Effector memory CD8-positive, alpha-beta T cell (primary cell): ENCODE results near the gene AARSD1.
"Not testable (repeated sequence)": the region's sequence is repeated elsewhere in the genome, so short reads cannot be mapped to it uniquely, and the experiment has no call there.

Source experiments
- ATAC-seq: fragments of 150-1000 bp; cut with Tn5 transposase; replicated peaks from 2 replicates; pipeline ENCODE4 v1.10.0; 2021; ENCODE audit warnings: mild to moderate bottlenecking, moderate library complexity
- DNase-seq, 3 experiments: peaks; one replicate each; pipeline ENCODE4 v3.0.0; 2021
- H3K27ac Mint-ChIP-seq, 2 donors: one replicate each; pipeline ENCODE4 v1.8.0; 2022; ENCODE audit warnings: mild to moderate bottlenecking in 2 of 2, mixed read lengths in 2 of 2, moderate library complexity in 2 of 2
- H3K27me3 Mint-ChIP-seq, 2 donors: one replicate each; pipeline ENCODE4 v1.8.0; 2022; ENCODE audit warnings: mixed read lengths in 2 of 2
- H3K36me3 Mint-ChIP-seq: one replicate; pipeline ENCODE4 v1.8.0; 2022; ENCODE audit warnings: mild to moderate bottlenecking, moderate library complexity, mixed read lengths; ENCODE audit not compliant: insufficient read depth
- H3K4me1 Mint-ChIP-seq, 2 donors: one replicate each; pipeline ENCODE4 v1.8.0; 2022; ENCODE audit warnings: low read depth in 2 of 2, mixed read lengths in 2 of 2
- H3K4me3 Mint-ChIP-seq, 2 donors: one replicate each; pipeline ENCODE4 v1.8.0; 2022; ENCODE audit warnings: mild to moderate bottlenecking in 2 of 2, mixed read lengths in 2 of 2, moderate library complexity in 2 of 2
- H3K9me3 Mint-ChIP-seq, 2 donors: one replicate each; pipeline ENCODE4 v1.8.0; 2022; ENCODE audit warnings: mixed read lengths in 2 of 2

The AARSD1 gene

DNA sequence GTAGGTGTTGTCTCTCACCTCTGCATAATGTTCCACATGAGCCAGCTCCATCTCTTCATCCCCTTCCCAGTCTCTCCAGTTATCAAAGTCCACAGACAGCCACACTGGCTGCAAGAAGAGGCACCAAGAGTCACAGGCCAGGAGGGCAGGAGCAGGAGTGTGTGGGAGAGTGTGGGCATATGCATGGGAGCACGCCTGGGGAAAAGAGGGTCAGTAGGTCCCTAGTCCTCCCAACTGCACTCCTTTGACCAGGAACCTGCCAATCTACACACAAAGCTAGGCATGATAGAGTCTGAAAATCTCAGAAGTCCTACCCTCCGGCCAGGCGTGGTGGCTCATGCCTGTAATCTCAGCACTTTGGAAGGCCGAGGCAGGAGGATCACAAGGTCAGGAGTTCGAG is 7.3 kb upstream of the AARSD1 start:
- H3K4me3 Mint-ChIP-seq = no peak overlapping the region

GRCh38 chr17:42969001-42969581 is 4.8 kb upstream of the AARSD1 start:
- peaks cover 4% of the 10 kb centered on the region for H3K36me3 Mint-ChIP-seq
- no peak overlapping the region for H3K27ac Mint-ChIP-seq
- no peak for DNase-seq
- H3K27me3 Mint-ChIP-seq = no peaks in the 10 kb centered on the region
- no peaks in the 10 kb centered on the region for H3K9me3 Mint-ChIP-seq
- peaks cover 5 to 6% of the 10 kb centered on the region in 2 donors for H3K4me1 Mint-ChIP-seq
- H3K4me3 Mint-ChIP-seq = no peak overlapping the region
- no peak for ATAC-seq

More for the DNA sequence above, 7.3 kb upstream of the AARSD1 start:
- ATAC-seq (no peak), DNase-seq (no peak)
- no peaks in the 10 kb centered on the region for H3K4me1 Mint-ChIP-seq
- no peaks in the 10 kb centered on the region for H3K27me3 Mint-ChIP-seq
- no peak overlapping the region for H3K27ac Mint-ChIP-seq
- H3K9me3 Mint-ChIP-seq = no peaks in the 10 kb centered on the region
- H3K36me3 Mint-ChIP-seq = no peaks in the 10 kb centered on the region

GRCh38 chr17:42967925-42968324 is 3.7 kb upstream of the AARSD1 start:
- H3K4me1 Mint-ChIP-seq = peaks cover 10 to 15% of the 10 kb centered on the region in 2 donors
- H3K36me3 Mint-ChIP-seq = peaks cover 5% of the 10 kb centered on the region
- H3K4me3 Mint-ChIP-seq = no peak overlapping the region
- no peak overlapping the region for H3K27ac Mint-ChIP-seq
- ATAC-seq (no peak), DNase-seq (no peak)
- H3K27me3 Mint-ChIP-seq = no peaks in the 10 kb centered on the region
- H3K9me3 Mint-ChIP-seq = no peaks in the 10 kb centered on the region

DNA sequence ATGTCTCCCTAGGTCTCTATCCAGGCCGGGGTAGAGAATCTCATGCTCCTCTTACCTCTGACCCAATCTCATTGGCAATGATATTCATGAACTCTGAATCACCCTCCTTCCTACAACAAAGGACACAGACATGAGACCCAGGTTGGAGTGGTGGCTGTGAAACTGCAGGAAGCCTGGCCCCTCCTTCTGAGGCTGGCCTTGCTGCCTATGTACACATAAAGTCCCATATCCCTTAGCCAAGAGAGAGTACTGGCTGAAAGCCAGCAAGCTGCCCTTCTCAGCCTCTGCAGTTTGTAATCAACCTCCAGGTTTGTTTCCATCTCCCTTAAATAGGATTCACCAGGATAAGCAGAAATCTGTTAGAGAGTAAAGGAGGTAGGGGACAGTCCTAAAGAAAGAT is 10.6 kb downstream of the AARSD1 start:
- Mint-ChIP-seq H3K27ac (peak overlapping the region in 1 of 2 donors; percentile 41), H3K4me1 (no peaks in the 10 kb centered on the region), H3K27me3 (no peaks in the 10 kb centered on the region), H3K9me3 (no peaks in the 10 kb centered on the region), H3K36me3 (peaks cover 81% of the 10 kb centered on the region), H3K4me3 (no peak overlapping the region)
- no peak for DNase-seq
- ATAC-seq = no peak

DNA sequence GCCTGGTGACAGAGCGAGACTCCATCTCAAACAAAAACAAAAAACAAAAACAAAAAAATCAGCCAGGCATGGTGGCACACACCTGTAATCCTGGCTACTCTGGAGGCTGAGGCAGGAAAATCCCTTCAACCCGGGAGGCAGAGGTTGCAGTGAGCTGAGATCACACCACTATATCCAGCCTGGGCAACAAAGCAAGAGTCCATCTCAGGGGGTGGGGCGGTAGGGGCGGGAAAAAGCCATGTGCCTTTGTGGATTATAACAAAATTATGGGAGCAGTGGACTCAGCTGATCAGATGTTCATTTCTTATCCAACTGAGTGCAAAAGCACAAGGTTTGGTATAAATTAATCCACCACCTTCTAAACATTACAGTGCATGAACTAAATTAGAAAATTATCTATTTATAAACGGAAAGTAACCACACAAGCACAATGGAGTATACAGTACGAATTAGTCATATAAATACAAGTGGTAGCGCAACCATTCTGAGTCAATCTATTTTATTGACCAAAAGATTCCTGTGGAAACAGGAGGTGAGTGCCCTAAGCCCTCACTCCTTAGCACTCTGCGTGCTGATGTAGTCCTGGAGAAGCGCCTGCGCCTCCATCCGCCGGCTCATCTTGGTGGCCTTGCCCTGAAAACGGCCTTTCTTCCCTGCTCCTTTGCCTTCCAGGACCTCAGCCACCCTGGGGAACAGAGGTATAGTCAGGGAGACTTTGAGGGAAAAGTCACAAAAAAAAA is 14.0 kb downstream of the AARSD1 start:
- Mint-ChIP-seq H3K27ac (peak overlapping the region in 1 of 2 donors; percentile 58), H3K36me3 (peaks cover 61% of the 10 kb centered on the region), H3K9me3 (no peaks in the 10 kb centered on the region), H3K4me3 (no peak overlapping the region), H3K4me1 (no peaks in the 10 kb centered on the region), H3K27me3 (no peaks in the 10 kb centered on the region)
- no peak for ATAC-seq
- no peak for DNase-seq

DNA sequence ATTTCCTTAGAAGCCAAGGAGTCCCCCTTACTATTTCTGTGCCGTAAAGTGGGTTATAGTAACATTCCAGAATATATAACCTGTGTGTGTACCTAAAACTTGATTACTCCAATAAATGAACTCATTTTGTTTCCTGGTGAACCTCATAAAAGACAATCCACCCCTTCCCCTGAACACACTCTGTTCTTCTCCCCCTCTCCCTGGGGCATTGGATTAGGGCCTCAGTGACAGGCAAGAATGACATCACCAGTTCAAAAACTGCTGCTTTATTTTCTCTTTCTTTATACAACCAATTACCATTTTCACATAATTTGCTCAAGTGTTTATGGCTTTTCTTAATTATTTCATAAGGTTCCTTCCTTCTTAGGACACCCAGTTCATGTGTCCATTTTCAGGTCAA is 17.4 kb downstream of the AARSD1 start:
- H3K4me1 Mint-ChIP-seq = no peaks in the 10 kb centered on the region
- H3K4me3 Mint-ChIP-seq = no peak overlapping the region
- ATAC-seq (no peak), DNase-seq (no peak)
- H3K27me3 Mint-ChIP-seq = no peaks in the 10 kb centered on the region
- peaks cover 32% of the 10 kb centered on the region for H3K36me3 Mint-ChIP-seq
- H3K9me3 Mint-ChIP-seq = no peaks in the 10 kb centered on the region
- H3K27ac Mint-ChIP-seq = no peak overlapping the region

DNA sequence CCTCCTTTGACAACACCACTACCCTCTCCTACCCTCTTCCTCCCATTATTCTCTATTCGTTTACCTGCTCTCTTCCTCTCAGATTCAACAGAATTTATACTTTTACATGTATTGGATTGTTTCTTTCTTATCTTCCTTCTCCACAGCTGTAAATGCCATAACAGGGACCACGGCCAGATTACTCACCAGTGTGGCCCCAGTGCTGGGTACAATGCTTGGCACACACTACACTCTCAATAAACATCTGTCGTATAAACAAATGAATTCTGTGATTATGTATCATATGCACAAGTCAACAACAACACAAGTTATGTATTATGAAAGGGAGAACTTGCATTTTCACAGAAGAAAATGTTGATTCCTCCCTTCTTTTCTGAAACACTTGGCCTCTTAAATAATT is 20.0 kb downstream of the AARSD1 start:
- no peak for DNase-seq

DNA sequence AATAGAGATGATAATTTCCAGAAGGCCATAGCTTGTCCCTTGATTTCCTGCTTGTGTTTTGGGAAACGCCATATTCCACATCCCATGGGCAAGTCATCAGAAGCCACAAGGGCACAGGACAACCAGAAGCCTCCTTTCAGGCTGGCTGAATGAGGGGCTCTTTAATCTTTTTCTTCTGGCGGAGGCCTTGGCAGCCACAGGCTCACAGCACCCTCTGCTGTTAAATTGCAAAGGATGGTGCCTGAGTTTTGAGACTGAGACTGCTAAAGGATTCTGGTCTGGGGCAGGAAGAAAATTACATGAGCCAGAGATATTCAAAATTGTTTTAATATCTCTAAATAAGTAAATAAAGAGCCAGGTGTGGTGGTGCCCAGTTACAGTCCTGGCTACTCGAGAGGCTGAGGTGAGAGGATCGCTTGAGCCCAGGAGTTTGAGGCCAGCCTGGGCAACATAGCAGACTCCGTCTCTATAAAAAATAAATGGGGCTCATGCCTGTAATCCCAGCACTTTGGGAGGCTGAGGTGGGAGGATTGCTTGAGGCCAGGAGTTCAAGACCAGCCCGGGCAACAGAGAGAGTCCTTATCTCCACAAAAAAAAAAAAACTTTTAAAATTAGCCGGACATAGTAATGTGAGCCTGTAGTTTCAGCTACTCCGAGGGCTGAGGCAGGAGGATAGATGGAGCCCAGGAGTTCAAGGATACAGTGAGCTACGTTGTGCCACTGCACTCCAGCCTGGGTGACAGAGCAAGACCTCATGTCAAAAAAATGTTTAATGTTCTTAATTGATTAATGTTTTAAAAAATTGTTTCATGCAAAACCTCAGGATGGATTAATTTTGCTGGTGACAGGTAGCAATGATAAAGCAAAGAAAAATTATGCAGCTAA is 26.3 kb downstream of the AARSD1 start:
- Mint-ChIP-seq H3K4me1 (no peaks in the 10 kb centered on the region), H3K36me3 (no peaks in the 10 kb centered on the region), H3K4me3 (no peak overlapping the region), H3K27ac (peak overlapping the region in 1 of 2 donors; percentile 33), H3K9me3 (no peaks in the 10 kb centered on the region), H3K27me3 (peaks cover 14 to 26% of the 10 kb centered on the region in 2 donors)
- ATAC-seq = no peak
- no peak for DNase-seq

More for the DNA sequence above, 20.0 kb downstream of the AARSD1 start:
- H3K27me3 Mint-ChIP-seq = peaks cover 6 to 11% of the 10 kb centered on the region in 2 donors
- no peak overlapping the region for H3K27ac Mint-ChIP-seq
- H3K36me3 Mint-ChIP-seq = peaks cover 14% of the 10 kb centered on the region
- H3K4me3 Mint-ChIP-seq = no peak overlapping the region
- H3K9me3 Mint-ChIP-seq = no peaks in the 10 kb centered on the region
- no peaks in the 10 kb centered on the region for H3K4me1 Mint-ChIP-seq
- ATAC-seq = no peak

DNA sequence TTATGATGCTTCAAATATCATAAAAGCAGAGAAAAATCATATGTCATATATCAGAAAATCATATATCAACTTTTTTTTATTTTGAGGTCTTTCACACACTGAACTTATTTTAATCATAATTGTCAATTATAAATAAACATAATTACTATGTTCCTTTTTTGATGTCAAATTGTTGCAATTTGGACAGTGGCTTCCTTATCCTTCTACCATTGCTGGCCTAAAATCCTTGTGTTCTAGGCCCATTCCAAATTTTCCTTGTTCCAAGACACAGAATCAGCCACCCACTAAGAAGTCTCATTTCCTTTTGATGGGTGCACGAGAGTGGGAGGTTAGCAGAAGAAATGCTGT is 34.8 kb downstream of the AARSD1 start:
- Mint-ChIP-seq H3K9me3 (no peaks in the 10 kb centered on the region), H3K27me3 (peaks cover 14 to 24% of the 10 kb centered on the region in 2 donors), H3K4me3 (no peak overlapping the region), H3K36me3 (no peaks in the 10 kb centered on the region), H3K27ac (no peak overlapping the region), H3K4me1 (no peaks in the 10 kb centered on the region)
- no peak for ATAC-seq
- DNase-seq = no peak

- Mint-ChIP-seq H3K4me1 (no peaks in the 10 kb centered on the region), H3K9me3 (no peaks in the 10 kb centered on the region), H3K36me3 (no peaks in the 10 kb centered on the region), H3K27me3 (peaks cover 9 to 19% of the 10 kb centered on the region in 2 donors), H3K4me3 (no peak overlapping the region), H3K27ac (no peak overlapping the region)
- DNase-seq (no peak), ATAC-seq (peak; percentile 32)
Measured at GRCh38 chr17:42928714-42929496, 35.3 kb downstream of the AARSD1 start.

DNA sequence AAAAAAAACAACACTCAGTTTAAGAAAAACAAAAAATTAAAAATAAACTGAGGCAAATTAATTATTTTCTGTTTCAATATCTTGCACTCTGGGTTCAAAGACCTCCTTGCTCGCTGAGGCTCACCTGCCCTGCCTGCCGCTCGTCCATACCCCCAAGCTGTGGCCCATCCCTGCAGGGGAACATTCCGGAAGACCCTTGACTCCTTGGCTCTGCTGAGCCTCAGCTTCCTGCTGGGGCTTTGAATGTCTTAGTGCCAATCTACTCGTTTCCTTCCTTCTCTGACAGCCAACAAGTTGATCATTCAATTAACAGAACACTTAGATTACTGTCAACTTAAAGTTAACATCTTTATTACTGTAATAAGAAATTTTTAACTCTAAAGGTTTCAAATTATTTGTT is 39.4 kb downstream of the AARSD1 start:
- Mint-ChIP-seq H3K4me1 (no peaks in the 10 kb centered on the region), H3K27me3 (peaks cover 25 to 36% of the 10 kb centered on the region in 2 donors), H3K27ac (no peak overlapping the region), H3K36me3 (no peaks in the 10 kb centered on the region), H3K9me3 (no peaks in the 10 kb centered on the region), H3K4me3 (no peak overlapping the region)
- ATAC-seq (no peak), DNase-seq (no peak)

- not testable (repeated sequence) for ATAC-seq, H3K4me3 Mint-ChIP-seq, H3K4me1 Mint-ChIP-seq, H3K9me3 Mint-ChIP-seq, H3K36me3 Mint-ChIP-seq, DNase-seq, H3K27ac Mint-ChIP-seq
- peaks cover 29 to 39% of the 10 kb centered on the region in 2 donors for H3K27me3 Mint-ChIP-seq
Measured at GRCh38 chr17:42923472-42923871, 40.8 kb downstream of the AARSD1 start.

DNA sequence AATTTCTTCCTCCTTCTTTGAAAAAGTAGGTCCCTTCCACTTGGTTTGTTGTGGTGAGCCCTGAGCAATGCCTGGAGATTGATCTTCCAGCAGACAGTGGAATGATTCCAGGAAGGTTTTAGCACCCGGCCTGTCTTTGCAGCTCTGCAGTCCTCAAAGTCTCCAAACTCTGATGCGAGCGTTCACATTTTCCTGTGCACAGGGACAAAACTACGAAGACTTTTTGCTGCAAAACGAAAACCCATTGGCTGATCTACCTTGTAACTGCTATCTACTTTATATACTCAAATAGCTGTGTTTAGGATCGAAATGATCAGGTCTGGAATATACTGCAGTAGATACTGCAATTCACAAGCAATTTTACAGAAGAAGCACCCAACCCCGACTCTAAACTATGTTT is 42.0 kb downstream of the AARSD1 start:
- ATAC-seq (no peak), DNase-seq (no peak)
- no peak overlapping the region for H3K4me3 Mint-ChIP-seq
- no peaks in the 10 kb centered on the region for H3K36me3 Mint-ChIP-seq
- H3K9me3 Mint-ChIP-seq = no peaks in the 10 kb centered on the region
- H3K27me3 Mint-ChIP-seq = peaks cover 32 to 35% of the 10 kb centered on the region in 2 donors
- H3K27ac Mint-ChIP-seq = no peak overlapping the region
- no peaks in the 10 kb centered on the region for H3K4me1 Mint-ChIP-seq
